ENCODE measurements around the gene C2.
"Not testable (repeated sequence)": the region's sequence is repeated elsewhere in the genome, so short reads cannot be mapped to it uniquely, and the experiment has no call there.

Gene C2

GRCh38 chr6:31930962-31931361, 3.4 kb downstream of the C2 start:
- no peak for DNase-seq

GRCh38 chr6:31932137-31932536, 4.6 kb downstream of the C2 start:
- not testable (repeated sequence) for DNase-seq

GRCh38 chr6:31933537-31933936, 6.0 kb downstream of the C2 start:
- no peak for DNase-seq

GRCh38 chr6:31935021-31935420, 7.5 kb downstream of the C2 start:
- no peak for DNase-seq

GRCh38 chr6:31935823-31936222, 8.3 kb downstream of the C2 start:
- no peak for DNase-seq

- DNase-seq, result no peak
Measured at GRCh38 chr6:31940256-31940664, 12.7 kb downstream of the C2 start.

- no peak for DNase-seq
Measured at GRCh38 chr6:31943742-31944141, 16.2 kb downstream of the C2 start.

GRCh38 chr6:31945154-31945506, 17.6 kb downstream of the C2 start:
- DNase-seq, result no peak

- no peak for DNase-seq
Measured at GRCh38 chr6:31945507-31946369, 18.2 kb downstream of the C2 start, which contains the start of gene CFB. Gene CFB (plus strand): TSS chr6:31946095. CDS start chr6:31946222, 127 bp downstream.

- no peak for DNase-seq
Measured at GRCh38 chr6:31946370-31946885, 18.9 kb downstream of the C2 start.

GRCh38 chr6:31947070-31947675, 19.7 kb downstream of the C2 start:
- DNase-seq, result no peak

GRCh38 chr6:31947864-31948263, 20.3 kb downstream of the C2 start:
- DNase-seq, result no peak

GRCh38 chr6:31948306-31948705, 20.8 kb downstream of the C2 start:
- DNase-seq, result no peak

- DNase-seq, result no peak
Measured at GRCh38 chr6:31948753-31949413, 21.4 kb downstream of the C2 start.

- no peak for DNase-seq
Measured at GRCh38 chr6:31949926-31950548, 22.5 kb downstream of the C2 start.

- peak; percentile 75 for DNase-seq
Measured at GRCh38 chr6:31952140-31952805, 24.8 kb downstream of the C2 start.

- no peak for DNase-seq
Measured at GRCh38 chr6:31952890-31953289, 25.4 kb downstream of the C2 start.

- DNase-seq, result no peak
Measured at GRCh38 chr6:31954511-31954910, 27.0 kb downstream of the C2 start.

- DNase-seq, result no peak
Measured at GRCh38 chr6:31956796-31957195, 29.3 kb downstream of the C2 start.

- no peak for DNase-seq
Measured at GRCh38 chr6:31958412-31958740, 30.9 kb downstream of the C2 start.

GRCh38 chr6:31958741-31959739, 31.5 kb downstream of the C2 start, which contains the start of the genes NELFE and SKIC2:
Gene NELFE (minus strand): TSS chr6:31958971. CDS start chr6:31958446, 525 bp downstream.
Gene SKIC2 (plus strand): TSS chr6:31959175. CDS start chr6:31959193, 18 bp downstream.
- peak; percentile 100 for DNase-seq
